ENCODE data around the gene KERA.

The KERA gene

DNA sequence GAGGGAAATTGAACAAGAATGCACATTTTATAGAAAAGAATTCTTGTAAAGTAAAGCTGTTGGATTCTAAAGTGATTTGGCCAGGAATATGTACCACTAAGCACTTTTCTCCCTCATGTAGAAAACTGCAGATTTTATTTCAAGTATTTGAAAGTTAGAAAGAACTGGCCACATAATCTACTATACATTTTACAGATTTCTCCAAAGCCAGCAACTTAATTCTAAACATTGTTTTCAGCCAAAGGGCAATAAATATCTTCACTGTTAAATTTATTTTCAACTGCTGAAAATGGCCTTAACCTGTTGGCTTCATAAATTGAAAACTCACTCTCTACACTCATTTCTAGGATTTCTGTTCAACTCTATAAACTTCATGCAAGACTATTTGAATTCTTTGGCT is 15.6 kb upstream of the KERA start:
- no peak for DNase-seq

DNA sequence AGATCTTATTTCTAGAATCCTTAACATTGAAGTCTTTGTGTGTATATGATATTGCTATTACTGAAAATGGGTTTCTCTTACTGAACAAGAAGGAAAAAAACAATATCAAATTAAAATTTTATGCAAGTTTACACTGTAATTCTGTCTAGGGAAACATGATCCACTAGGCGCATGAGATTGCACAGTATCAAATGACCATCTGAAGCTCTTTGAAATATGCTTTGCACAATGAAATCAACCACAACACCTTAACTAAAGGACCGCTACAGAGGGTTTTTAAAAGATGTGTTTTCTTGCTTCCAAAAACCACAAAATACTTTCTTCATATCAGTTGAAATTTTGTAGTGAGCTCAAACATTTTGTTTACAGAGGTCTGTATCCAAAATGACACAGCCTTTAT is 15.1 kb upstream of the KERA start:
- DNase-seq: no peak

DNA sequence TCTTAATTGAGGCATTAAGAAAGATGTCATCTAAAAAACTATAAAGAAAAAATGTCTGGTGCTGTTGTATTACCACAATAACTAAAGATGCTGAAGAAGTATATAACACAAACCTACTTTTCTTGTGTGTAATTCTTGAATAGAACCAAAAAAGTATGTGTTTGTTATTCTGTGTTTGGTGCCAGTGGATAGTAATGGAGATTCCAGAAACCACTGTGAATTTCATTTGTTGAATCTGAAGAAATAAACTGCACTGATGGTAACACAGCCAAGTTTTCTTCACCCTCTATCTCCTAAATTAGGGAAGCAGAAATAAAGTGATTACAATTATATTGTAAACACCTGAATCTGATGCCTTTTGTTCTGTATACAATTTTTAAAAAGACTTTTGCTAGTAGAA is 13.1 kb upstream of the KERA start:
- no peak for DNase-seq

DNA sequence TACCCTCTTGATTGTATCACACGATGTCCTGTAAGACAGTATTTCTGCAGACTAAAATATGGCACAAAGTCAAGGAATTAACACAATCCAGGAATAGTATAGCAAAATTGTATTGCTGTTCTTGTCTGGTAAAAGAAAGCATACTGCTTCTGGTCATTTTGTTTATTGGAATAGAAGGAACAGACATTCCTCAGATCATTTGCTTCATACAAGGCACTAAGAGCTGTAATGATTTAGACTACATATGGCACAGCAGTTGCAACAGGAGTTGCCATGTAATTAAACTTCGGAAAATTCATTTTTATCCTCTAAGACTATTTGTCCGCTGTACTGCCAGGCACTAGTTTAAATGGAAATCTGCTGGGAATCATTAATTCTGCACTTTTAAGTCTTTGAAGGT is 7.6 kb upstream of the KERA start:
- no peak for DNase-seq

DNA sequence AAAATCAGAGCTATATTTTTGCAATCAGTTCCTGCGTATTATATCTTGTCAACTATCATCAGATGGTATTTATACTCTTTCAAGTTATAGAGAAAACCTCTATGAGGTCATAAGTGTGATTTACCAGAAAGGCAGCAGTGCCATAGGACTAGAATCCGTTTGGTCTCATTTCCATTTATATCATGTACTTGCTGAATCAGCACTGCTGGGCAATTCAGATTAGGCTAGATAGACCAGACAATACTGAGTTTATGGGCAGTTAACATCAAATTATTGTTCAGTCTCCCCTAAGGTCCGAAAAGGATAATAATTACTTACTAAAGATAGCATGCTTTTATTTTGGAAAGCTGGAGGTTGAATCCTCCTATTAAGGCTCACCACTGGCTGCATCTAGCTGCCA is 6.8 kb upstream of the KERA start:
- no peak for DNase-seq

DNA sequence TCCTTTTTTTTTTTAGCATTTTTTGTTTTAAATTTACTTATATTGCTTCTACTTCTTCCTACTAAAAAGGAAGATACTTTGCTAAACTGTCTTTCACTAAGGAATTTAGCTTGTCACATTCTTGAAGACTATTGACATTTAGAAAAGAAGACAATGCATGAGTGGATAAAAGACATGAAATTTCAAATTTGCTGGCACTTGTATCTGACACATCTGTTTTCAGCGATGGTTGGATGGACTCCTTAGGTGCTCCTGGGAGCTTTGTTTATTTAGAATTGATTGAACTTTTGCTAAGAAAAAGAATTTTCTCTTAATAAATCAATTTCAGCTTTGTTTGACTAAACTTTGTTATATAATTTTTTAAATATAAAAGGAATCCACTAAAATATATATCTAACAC is 3.3 kb upstream of the KERA start:
- no peak for DNase-seq

DNA sequence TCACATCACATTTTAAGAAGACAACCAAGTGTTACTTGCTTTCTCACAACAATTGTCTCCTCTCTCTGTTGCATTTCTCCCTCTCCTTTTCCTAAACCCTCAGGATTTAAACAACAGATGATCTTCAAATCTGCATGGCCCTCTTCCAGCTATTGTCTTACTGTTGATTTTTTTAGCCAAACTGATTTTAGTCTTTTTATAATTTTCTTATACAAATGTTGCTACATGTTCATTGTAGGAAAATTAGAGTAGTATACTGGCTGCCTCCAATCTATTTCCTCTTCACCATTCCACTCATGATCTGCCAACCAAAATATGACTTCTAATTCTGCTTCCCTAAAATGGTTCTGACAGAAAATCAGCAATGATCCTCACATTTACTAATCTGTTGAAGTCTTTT is 1.4 kb upstream of the KERA start:
- no peak for DNase-seq

DNA sequence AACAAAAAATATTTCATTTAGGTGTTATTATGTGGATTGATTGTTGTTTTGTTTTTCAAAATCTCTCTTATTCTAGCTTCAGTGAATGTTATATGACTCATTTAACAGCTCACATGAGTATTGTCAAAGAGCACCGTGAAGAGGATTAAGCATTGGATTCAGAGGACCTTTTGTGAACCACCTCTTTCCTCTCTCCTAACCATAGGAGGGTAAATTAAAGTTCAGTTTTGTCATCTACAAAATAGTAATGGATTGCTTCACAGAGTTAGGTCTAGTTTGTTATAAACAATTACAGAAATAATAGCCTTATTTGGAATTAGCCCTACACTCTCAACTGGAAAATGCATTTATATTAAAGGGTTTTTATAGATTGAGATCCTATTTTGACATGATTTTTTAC is 962 bp upstream of the KERA start:
- no peak for DNase-seq

DNA sequence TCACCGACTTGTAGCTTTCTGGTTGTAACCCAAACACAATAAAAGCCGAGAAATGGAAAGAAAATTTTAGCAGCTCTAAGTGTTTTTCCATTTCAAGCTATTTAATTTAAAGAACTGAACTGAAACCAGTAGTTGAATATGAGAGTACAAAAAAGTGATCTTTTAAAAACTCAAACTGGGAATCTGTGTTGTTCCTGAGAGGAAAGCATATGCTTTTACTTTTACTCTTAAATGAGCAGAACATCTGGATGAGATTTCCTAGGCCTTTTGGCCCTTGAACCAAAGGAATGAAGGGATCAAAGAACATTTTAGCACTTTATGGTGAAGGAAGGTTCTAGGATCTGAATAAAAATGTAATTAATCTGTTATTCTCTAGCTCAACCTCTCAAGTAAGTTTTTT is 1.3 kb downstream of the KERA start:
- no peak for DNase-seq

DNA sequence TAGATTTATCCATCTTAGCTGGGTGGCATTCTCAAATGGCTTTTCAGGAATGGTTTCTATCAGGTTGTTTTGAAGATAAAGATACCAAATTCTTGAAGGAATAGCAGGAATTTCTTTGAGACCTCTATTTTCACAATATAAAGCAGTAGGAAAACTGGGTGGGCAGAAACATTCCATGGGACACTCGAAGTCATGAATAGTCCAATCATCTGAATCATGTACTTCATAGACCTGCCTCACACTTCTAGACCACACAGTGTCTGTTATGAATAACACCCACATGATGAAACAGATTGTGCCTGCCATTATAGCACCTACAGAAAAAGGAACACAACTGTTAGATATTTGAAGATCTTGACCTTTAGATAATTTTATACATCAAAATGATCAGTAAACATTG is 1.8 kb downstream of the KERA start:
- no peak for DNase-seq

DNA sequence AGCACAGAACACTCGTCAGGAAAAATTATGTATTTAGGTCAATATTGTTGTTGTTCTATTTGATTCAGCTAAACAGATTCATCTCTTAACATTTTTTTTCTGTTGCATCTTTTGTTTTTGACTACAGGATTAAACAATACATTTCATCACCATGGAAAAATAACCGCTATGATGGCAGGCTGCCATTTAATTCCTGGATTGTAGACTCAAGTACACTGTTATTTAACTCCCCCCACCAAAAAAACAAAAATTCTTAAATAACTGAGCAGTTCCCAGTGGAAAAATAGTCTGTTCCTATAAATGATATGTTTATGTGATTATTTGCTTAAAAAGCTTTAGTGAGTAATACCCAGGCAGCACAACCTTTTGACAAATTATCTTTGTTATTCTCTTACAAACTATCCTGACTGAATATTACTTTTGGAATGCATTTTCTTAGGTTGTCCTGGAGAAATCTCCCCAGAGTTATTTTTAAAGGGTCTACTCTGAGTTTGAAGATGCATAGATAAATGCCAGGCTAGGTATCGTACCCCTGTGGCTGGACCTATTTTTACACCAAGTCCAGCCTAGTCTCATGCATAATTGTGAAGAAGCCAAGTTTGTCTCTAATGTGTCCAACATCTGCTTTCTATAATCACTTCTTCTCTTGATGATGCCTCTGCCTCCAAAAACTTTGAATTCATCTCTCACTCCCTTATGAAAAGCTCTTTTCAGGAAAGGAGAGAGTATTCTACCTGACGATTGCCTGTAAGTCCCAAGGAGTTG is 3.7 kb downstream of the KERA start:
- no peak for DNase-seq

DNA sequence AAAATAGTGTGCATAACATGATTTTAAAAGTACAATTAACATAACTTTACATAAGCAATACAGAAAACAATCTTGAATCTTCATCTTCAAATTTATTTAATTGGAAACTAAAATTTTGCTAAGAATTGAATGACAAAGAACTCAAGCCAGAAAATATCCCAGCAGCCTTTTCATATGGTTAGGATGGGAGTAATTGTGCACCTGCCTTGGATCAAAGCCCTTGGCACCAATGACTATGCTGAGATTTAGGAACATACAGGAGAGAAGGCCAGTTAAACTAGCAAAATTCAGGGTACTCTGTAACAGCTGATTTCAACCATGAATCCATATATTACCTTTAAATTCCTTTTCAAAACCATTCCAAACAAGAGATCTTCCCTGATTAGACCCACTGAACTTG is 5.8 kb downstream of the KERA start:
- DNase-seq: no peak

DNA sequence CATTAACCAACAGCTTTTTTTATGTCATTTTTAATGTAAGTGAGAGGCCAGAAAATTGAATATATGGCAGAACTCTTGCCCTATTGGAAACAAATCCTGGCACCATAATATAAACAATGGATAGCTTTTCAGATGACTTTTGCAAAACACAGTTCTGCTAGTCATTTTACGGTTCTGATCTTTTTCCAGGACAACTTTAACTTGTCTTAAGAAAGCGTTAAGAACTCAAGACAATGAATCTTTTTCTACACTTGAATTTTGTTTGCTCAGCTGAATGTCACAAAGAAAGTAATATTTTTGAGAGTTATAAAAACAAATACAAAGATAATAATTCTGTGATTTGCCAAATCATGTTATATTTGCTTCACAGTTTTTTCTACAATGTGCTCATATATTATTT is 13.2 kb downstream of the KERA start:
- no peak for DNase-seq

DNA sequence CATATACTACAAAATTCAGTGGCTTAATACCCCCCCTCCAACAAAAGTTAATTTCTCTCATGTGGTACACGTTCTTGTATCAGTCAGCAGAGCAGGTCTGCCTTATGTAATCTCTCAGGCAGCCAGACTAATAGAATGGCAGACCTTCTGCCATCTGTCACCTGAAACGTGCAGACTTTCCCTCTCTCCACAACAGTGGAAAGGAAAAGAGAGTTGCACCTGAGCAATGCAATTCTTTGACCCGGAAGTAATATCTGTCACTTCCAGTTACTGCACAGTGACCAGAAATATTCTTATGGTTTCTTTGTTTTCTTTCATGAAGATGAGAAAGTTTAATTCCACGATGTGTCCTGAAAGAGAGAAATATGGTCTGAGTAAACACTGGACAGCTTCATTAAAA is 14.4 kb downstream of the KERA start:
- no peak for DNase-seq

DNA sequence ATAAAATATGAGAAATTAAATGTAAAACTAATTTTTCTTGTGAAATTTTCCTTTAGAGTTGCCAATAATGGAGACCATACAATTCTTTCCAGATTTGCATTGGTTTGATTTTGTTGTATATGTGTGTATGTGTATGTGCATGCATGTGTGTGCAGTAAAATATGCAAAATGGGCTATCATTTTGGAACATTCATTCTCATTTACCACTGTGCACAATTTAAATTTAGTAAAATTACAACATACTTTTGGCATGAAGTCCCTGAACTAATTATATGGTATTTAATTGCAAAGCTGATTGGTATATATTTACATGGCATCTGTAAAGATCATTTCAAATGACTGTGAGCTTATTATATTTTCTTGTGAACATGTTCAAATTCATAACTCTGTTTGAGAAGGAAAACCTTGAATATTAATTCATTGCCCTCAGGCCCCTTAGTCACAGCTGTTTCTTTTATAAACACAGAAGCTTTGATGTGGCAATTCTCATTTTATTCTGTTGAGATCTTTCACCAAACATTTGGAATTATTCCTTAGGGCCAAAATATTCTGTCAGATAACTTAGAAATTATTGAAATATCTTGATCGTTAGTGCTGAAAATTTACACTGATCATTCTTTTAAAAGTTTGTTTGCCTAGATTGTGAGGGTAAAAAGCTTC is 17.6 kb downstream of the KERA start:
- DNase-seq: no peak

DNA sequence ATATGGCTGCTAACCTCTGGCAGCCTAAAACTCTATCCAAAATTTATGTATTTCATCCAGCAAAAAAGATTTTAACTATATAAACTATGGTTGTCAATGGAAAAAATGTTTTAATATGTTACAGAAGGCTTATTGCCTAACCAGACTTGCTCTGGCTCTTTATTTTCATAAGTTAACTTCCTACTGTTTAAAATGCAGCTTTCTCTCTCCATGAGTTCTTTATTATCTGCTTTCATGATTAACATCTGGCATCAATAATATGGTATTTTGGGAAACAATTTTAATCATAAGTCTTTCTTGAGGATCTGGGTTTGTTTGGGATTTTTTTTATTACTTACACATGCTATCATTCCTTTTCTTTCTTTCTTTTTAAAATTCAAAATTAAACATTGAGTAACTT is 20.5 kb downstream of the KERA start:
- DNase-seq: no peak

DNA sequence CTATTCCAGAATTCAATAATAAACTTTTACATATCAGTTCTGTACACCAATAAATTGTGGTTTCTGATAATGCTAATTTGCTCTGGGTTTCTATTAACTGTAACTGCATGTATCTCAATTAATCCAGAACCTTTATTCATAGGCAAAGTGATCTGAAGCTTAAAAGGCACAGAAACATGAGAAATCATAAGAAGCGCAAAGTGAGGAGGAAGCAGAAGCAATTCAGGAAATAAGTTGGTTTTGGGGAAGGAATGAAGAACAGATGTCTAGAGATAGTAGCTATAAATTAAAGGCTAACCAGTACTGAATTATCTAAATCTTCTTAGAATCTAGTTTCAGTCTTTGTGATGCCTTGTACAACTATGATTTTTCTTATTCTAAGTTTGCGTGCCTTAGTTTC is 24.6 kb downstream of the KERA start:
- no peak for DNase-seq

DNA sequence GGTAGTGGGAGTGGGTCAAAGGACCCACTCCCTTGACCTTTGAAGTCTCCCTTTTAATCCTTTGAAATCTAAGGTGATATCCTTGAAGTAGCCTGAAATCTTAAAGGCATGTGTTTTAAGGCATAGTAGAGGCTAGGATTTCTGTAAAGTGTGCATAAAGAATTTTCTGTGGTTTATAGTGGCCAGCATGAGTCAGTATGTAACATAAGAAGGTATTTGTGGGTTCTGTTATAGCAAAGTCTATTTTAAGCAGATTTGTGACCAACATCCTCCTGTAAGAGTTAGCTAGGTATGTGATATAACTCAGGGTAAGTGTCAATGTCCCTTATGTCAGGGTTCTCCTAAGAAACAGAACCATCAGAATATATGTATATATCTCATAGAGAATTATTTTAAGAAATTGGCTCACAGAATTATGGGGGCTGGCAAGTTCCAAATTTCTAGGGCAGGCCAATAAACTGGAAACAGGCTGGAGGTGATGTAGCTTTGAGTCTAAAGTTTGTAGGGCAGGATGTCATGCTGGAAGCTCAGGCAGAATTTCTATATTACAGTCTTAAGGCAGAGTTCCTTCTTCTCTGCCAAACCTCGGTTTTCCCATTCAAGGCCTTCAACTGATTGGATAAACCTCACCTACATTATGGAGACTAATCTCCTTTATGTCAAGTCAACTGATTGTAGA is 34.4 kb downstream of the KERA start:
- DNase-seq: no peak

DNA sequence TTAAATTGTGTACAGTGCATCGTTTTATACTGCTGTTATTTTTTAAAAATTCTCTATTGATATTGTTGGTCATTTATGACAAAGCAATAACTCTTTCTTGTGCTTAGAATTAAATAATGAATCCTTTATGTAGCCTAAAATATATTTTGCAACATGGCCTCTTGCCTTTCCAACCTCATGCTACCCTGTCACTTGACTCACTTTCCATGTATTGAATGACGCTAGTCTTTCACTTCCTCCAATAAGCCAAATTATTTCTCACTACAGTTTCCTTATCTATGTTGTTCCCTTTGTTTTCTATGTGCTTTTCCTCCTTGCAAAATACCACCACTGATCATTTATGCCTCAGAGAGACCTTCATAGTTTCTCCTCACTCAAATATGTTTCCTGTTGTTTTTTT is 36.7 kb downstream of the KERA start:
- DNase-seq: no peak

DNA sequence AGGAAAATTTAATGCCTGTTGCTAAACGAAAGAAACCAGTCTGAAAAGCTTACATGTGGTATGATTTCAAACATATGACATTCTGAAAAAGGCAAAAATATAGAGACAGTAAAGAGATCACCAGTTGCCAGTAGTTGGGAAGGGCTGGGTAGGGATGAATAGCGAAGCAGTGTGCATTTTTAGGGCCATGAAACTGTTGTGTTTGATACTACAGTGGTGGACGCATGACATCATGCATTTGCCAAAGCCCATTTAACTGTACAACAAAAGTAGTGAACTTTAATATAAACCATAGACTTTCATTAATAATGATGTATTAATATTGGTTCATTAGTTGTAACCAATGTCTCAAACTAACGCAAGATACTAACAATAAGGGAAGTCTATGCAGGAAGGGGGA is 38.4 kb downstream of the KERA start:
- DNase-seq: no peak

DNA sequence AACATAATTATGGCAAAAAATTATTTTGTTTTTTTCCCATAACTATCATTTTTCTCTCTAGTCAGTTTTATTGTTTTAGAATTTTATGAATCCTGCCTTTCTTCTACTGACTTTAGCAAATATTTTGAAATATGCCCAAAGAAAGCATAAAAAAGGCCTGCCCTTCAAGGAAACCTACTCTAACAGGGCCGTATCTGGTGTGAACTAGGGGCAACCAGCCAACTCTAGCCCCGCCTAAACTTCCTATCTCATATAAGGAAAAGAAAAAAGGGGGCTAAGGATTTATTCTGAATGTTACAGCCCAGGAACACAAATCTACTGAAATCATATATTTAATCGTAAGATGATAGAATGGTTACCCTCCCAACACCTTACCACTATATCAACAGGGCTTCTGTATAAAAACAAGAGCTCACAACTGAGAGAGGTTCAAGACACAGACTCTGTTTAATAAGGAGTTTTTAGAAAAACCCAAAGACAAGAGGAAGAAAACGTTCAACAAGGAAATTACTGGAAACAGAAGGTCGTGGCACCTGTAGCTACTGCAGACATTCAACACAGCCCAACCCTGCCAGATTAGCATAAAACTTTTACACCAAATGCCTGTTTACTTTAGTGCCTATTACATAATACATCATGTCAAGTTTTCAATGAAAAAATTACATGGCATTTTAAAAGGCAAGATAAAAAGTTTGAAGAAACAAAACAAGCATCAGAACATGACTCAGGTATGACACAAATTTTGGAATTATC is 40.1 kb downstream of the KERA start:
- DNase-seq: no peak

DNA sequence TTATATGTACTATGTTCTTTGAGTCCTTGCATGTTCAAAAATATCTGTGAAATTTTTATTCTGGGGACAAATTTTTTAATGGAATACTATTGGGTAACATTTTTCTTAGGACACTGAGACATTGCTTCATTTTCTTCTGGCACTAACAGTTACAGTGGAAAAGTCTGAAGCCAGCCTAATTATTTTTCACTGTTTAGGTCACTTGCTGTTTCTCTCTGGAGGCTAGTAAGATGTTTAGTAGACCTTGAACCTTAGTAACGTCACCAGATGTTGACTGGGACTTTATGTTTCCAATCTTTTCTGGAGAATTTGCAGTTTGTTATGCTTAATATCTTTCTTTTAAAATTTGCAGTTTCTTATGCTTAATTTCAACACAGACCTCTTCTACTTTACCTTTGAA is 40.8 kb downstream of the KERA start:
- no peak for DNase-seq

DNA sequence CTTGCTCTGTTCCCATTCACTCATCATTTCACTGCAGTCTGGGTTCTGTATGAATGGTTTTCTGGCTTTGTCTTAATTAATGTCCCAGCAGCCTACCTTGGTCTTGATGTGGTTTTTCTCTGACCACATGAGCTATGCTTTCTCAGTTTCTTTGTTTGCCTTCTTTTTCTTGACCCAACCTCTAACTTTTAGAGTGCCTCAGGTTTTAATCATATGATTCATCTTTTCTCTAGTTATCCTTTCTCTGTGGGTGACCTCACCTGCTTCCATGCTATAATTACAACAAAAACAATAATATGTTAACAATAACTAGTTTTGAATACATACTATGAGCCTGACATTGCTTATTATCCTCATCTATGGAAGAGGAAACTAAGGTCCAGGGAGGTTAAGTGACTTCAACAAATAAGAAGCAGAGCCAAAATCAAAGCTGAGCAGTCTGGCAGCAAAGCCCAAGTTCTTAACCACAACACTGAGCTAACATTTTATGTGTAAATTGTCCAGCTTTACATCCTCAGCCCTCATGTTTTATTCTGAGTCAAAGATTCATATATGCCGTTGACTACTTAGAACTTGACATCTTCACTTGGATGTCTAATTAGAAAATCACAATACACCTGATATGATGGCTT is 48.4 kb downstream of the KERA start:
- DNase-seq: no peak
